T-helper 2 cell treated with Interferon-gamma antibody and Interleukin-4, amounts not matched to agents 100 ng/mL and 5 ng/mL, for 36 hours (primary cell): ENCODE measurements around the gene COG1. TPM values are rescaled to one million over a fixed set of nuclear protein-coding genes. Genes with fewer than 3 reads are reported as not detected.

Experiments used
- intact Hi-C: fragments of 100-400 bp; cut with micrococcal nuclease; formaldehyde crosslinking; loops from one replicate; pipeline ENCODE4 v1.15.1; 2023
- total RNA-seq: library from RNA; stranded (reverse); gene quantifications from 2 replicates; pipeline ENCODE4 v1.2.3, GENCODE V29; 2022

Gene COG1
- total RNA-seq, 1 donor from 2014 or later: 29.8 TPM

- intact Hi-C loops: loop anchor here (1.0 to 2.0 kb wide), 2 partner anchors 17 to 35 kb away; partner anchors contain the start of gene COG1
Observed at GRCh38 chr17:73227944-73228343, 35.1 kb downstream of the COG1 start.

- intact Hi-C loops: no loop called here
Observed at GRCh38 chr17:73228748-73229236, 35.9 kb downstream of the COG1 start.

- intact Hi-C loops: no loop called here
Observed at GRCh38 chr17:73230088-73230487, 37.2 kb downstream of the COG1 start.

GRCh38 chr17:73231395-73231794 is 38.5 kb downstream of the COG1 start:
- intact Hi-C loops: no loop called here

GRCh38 chr17:73231841-73232586 is 39.2 kb downstream of the COG1 start:
- intact Hi-C loops: loop anchor here (1.0 kb wide), 4 partner anchors 39 to 640 kb away; partner anchors contain the start of genes CDC42EP4, COG1 and SLC39A11

GRCh38 chr17:73232587-73233373 is 39.9 kb downstream of the COG1 start:
- intact Hi-C loops: loop anchor here (1.0 kb wide), 5 partner anchors 39 to 640 kb away; partner anchors contain the start of genes CDC42EP4, COG1 and SLC39A11

GRCh38 chr17:73234736-73235135 is 41.9 kb downstream of the COG1 start:
- intact Hi-C loops: no loop called here

- intact Hi-C loops: no loop called here
Observed at GRCh38 chr17:73237714-73238113, 44.9 kb downstream of the COG1 start.

- intact Hi-C loops: no loop called here
Observed at GRCh38 chr17:73240561-73240960, 47.7 kb downstream of the COG1 start.

- intact Hi-C loops: no loop called here
Observed at GRCh38 chr17:73247726-73248125, 54.9 kb downstream of the COG1 start.

GRCh38 chr17:73248532-73248931 is 55.7 kb downstream of the COG1 start:
- intact Hi-C loops: no loop called here

- intact Hi-C loops: loop anchor here (10.0 kb wide), 1 partner anchor 695 kb away; no protein-coding TSS in a partner anchor
Observed at GRCh38 chr17:73249700-73250099, 56.8 kb downstream of the COG1 start.

GRCh38 chr17:73250851-73251640 is 58.2 kb downstream of the COG1 start:
- intact Hi-C loops: loop anchor here (10.0 kb wide), 1 partner anchor 696 kb away; no protein-coding TSS in a partner anchor

- intact Hi-C loops: loop anchor here (10.0 kb wide), 1 partner anchor 697 kb away; no protein-coding TSS in a partner anchor
Observed at GRCh38 chr17:73251871-73252270, 59.0 kb downstream of the COG1 start.

GRCh38 chr17:73255671-73256181 is 62.9 kb downstream of the COG1 start:
- intact Hi-C loops: loop anchor here (1.0 to 10.0 kb wide), 4 partner anchors 55 to 701 kb away; no protein-coding TSS in a partner anchor

- intact Hi-C loops: loop anchor here (10.0 kb wide), 1 partner anchor 701 kb away; no protein-coding TSS in a partner anchor
Observed at GRCh38 chr17:73256220-73256619, 63.4 kb downstream of the COG1 start.

GRCh38 chr17:73257516-73257915 is 64.7 kb downstream of the COG1 start:
- intact Hi-C loops: loop anchor here (10.0 kb wide), 1 partner anchor 703 kb away; no protein-coding TSS in a partner anchor
